Stimulated activated CD8-positive, alpha-beta memory T cell treated with anti-CD3 and anti-CD28 coated beads, Interleukin-4, amount 100 ng/mL, for 48 hours (primary cell): ENCODE measurements around the gene KLHL2.
A peak's percentile ranks its signal among the peaks of the same experiment; 100 is the strongest.
"Not testable (repeated sequence)": the region's sequence is repeated elsewhere in the genome, so short reads cannot be mapped to it uniquely, and the experiment has no call there.

ENCODE experiments used
- DNase-seq: peaks from one replicate; pipeline ENCODE4 v3.0.0-alpha.2; 2020

The KLHL2 gene

GRCh38 chr4:165234766-165235165 is 27.4 kb downstream of the KLHL2 start:
- DNase-seq, result no peak

GRCh38 chr4:165236852-165237251 is 29.5 kb downstream of the KLHL2 start:
- not testable (repeated sequence) for DNase-seq

- not testable (repeated sequence) for DNase-seq
Measured at GRCh38 chr4:165238041-165238640, 30.8 kb downstream of the KLHL2 start.

- not testable (repeated sequence) for DNase-seq
Measured at GRCh38 chr4:165240761-165241160, 33.4 kb downstream of the KLHL2 start.

GRCh38 chr4:165244148-165244547 is 36.8 kb downstream of the KLHL2 start:
- not testable (repeated sequence) for DNase-seq

GRCh38 chr4:165244587-165245186 is 37.3 kb downstream of the KLHL2 start:
- DNase-seq, result not testable (repeated sequence)

GRCh38 chr4:165248102-165248501 is 40.7 kb downstream of the KLHL2 start:
- DNase-seq, result no peak

GRCh38 chr4:165248904-165249303 is 41.5 kb downstream of the KLHL2 start:
- peak; percentile 31 for DNase-seq

- DNase-seq, result not testable (repeated sequence)
Measured at GRCh38 chr4:165254771-165255170, 47.4 kb downstream of the KLHL2 start.

- peak; percentile 61 for DNase-seq
Measured at GRCh38 chr4:165255439-165255838, 48.1 kb downstream of the KLHL2 start.

GRCh38 chr4:165256074-165256659 is 48.8 kb downstream of the KLHL2 start:
- DNase-seq, result not testable (repeated sequence)

- DNase-seq, result not testable (repeated sequence)
Measured at GRCh38 chr4:165259776-165260175, 52.4 kb downstream of the KLHL2 start.

GRCh38 chr4:165262306-165262705 is 54.9 kb downstream of the KLHL2 start:
- not testable (repeated sequence) for DNase-seq

- not testable (repeated sequence) for DNase-seq
Measured at GRCh38 chr4:165263466-165263865, 56.1 kb downstream of the KLHL2 start.

GRCh38 chr4:165269931-165270330 is 62.6 kb downstream of the KLHL2 start:
- not testable (repeated sequence) for DNase-seq

GRCh38 chr4:165273443-165273842 is 66.1 kb downstream of the KLHL2 start:
- DNase-seq, result not testable (repeated sequence)

- not testable (repeated sequence) for DNase-seq
Measured at GRCh38 chr4:165275357-165275756, 68.0 kb downstream of the KLHL2 start.

GRCh38 chr4:165279531-165279930 is 72.2 kb downstream of the KLHL2 start:
- not testable (repeated sequence) for DNase-seq

GRCh38 chr4:165284697-165285096 is 77.3 kb downstream of the KLHL2 start:
- DNase-seq, result not testable (repeated sequence)

- DNase-seq, result not testable (repeated sequence)
Measured at GRCh38 chr4:165286619-165287340, 79.4 kb downstream of the KLHL2 start.

GRCh38 chr4:165288226-165288625 is 80.9 kb downstream of the KLHL2 start:
- DNase-seq, result no peak

- DNase-seq, result no peak
Measured at GRCh38 chr4:165288639-165289422, 81.5 kb downstream of the KLHL2 start.

- DNase-seq, result no peak
Measured at GRCh38 chr4:165289423-165289785, 82.0 kb downstream of the KLHL2 start.
